Esophagus muscularis mucosa (tissue), 4 donors: ENCODE results near the gene CDH20. TPM values are rescaled to one million over a fixed set of nuclear protein-coding genes. Genes with fewer than 3 reads are reported as not detected.

Source experiments
- DNase-seq: peaks from one replicate; pipeline ENCODE4 v3.0.0-alpha.2; 2017; ENCODE audit errors: extremely low spot score
- H3K27ac ChIP-seq, 4 donors: fragments of 200-600 bp; sonication (generic); replicated peaks in 1 of 4; 1 replicate in 3 of 4; 2 replicates in 1 of 4; pipeline ENCODE4 v1.5.1; 2016 to 2019; ENCODE audit warnings: mild to moderate bottlenecking in 1 of 4
- H3K27me3 ChIP-seq, 4 donors: fragments of 200-600 bp; sonication (generic); one replicate each; pipeline versions ENCODE4 v1.5.1 to v1.6.0; 2016 to 2019
- H3K36me3 ChIP-seq, 4 donors: fragments of 200-600 bp; sonication (generic); one replicate each; pipeline ENCODE4 v1.5.1; 2016 to 2019
- H3K4me1 ChIP-seq, 4 donors: fragments of 200-600 bp; sonication (generic); one replicate each; pipeline ENCODE4 v1.5.1; 2016 to 2019
- H3K4me3 ChIP-seq, 4 donors: fragments of 200-600 bp; sonication (generic); 1 replicate in 2 of 4; 2 replicates in 2 of 4; pipeline ENCODE4 v1.5.1; 2016 to 2019; ENCODE audit warnings: mild to moderate bottlenecking in 4 of 4, moderate library complexity in 1 of 4
- H3K9me3 ChIP-seq, 4 donors: fragments of 200-600 bp; sonication (generic); 1 replicate in 3 of 4; 2 replicates in 1 of 4; pipeline ENCODE4 v1.5.1; 2016 to 2019
- EP300 ChIP-seq: sonication (generic); formaldehyde crosslinking; IDR thresholded peaks from one replicate; pipeline ENCODE4 v1.6.1; 2017; ENCODE audit warnings: antibody characterized with exemption
- POLR2A ChIP-seq: fragments of 450-650 bp; IDR thresholded peaks from one replicate; pipeline ENCODE4 v1.6.1; 2017; ENCODE audit warnings: antibody characterized with exemption, moderate library complexity, mild to moderate bottlenecking, low read depth
- POLR2AphosphoS5 ChIP-seq, 2 donors: sonication (generic); formaldehyde crosslinking; IDR thresholded peaks; one replicate each; pipeline ENCODE4 v1.6.1; 2017; ENCODE audit warnings: antibody characterized with exemption in 2 of 2
- WGBS: methylation state at CpG from one replicate; pipeline ENCODE4 v1.1.5; 2018; 5-methylcytosine and 5-hydroxymethylcytosine counted together
- intact Hi-C: fragments of 100-400 bp; cut with DNase I; formaldehyde crosslinking; loops from one replicate; pipeline ENCODE4 v1.15.1; 2023
- total RNA-seq, 4 donors: library from RNA; depleted of rRNA; stranded (reverse); fragments of >200 nt; gene quantifications; one replicate each; pipeline versions ENCODE4 v1.1.0 to v1.2.1, GENCODE V29; 2016
- TF ChIP-seq, protein P1 (sequence below), 3 experiments: fragments of 200-600 bp in 2 of 3; fragments of 450-650 bp in 1 of 3; sonication (generic) in 2 of 3; IDR thresholded peaks; one replicate each; pipeline ENCODE4 v1.5.1; 2017 to 2019; ENCODE audit warnings: antibody characterized with exemption in 3 of 3, mild to moderate bottlenecking in 2 of 3, moderate library complexity in 1 of 3

CDH20 gene
- total RNA-seq, 4 donors from 2014 or later: 0.06 to 0.99 (median 0.27) TPM

GRCh38 chr18:61464551-61465142 lies 131.4 kb downstream of the CDH20 start:
- H3K4me3 ChIP-seq: no peak overlapping the region
- no peaks in the 10 kb centered on the region for H3K9me3 ChIP-seq
- H3K27me3 ChIP-seq: no peaks in the 10 kb centered on the region
- no peaks in the 10 kb centered on the region for H3K36me3 ChIP-seq
- no peak overlapping the region for H3K27ac ChIP-seq
- WGBS: 29% methylated on average over 1 of the region's 1 CpG
- DNase-seq: no peak
- intact Hi-C loops: no loop called here
- TF ChIP-seq POLR2A (no peak), EP300 (no peak), POLR2AphosphoS5 (IDR thresholded peaks at IDR 0.05) (no peak)
- TF ChIP-seq, protein P1, sequence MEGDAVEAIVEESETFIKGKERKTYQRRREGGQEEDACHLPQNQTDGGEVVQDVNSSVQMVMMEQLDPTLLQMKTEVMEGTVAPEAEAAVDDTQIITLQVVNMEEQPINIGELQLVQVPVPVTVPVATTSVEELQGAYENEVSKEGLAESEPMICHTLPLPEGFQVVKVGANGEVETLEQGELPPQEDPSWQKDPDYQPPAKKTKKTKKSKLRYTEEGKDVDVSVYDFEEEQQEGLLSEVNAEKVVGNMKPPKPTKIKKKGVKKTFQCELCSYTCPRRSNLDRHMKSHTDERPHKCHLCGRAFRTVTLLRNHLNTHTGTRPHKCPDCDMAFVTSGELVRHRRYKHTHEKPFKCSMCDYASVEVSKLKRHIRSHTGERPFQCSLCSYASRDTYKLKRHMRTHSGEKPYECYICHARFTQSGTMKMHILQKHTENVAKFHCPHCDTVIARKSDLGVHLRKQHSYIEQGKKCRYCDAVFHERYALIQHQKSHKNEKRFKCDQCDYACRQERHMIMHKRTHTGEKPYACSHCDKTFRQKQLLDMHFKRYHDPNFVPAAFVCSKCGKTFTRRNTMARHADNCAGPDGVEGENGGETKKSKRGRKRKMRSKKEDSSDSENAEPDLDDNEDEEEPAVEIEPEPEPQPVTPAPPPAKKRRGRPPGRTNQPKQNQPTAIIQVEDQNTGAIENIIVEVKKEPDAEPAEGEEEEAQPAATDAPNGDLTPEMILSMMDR (IDR thresholded peaks at IDR 0.05): no peak
- no peaks in the 10 kb centered on the region for H3K4me1 ChIP-seq

- Histone ChIP-seq H3K4me1 (no peaks in the 10 kb centered on the region), H3K27ac (no peak overlapping the region), H3K4me3 (no peak overlapping the region), H3K27me3 (no peaks in the 10 kb centered on the region), H3K9me3 (no peaks in the 10 kb centered on the region), H3K36me3 (no peaks in the 10 kb centered on the region)
- TF ChIP-seq, protein P1 (IDR thresholded peaks at IDR 0.05): no peak
- TF ChIP-seq EP300 (no peak), POLR2AphosphoS5 (IDR thresholded peaks at IDR 0.05) (no peak), POLR2A (no peak)
- intact Hi-C loops: no loop called here
- WGBS: 86% methylated on average over 3 of the region's 3 CpGs
- DNase-seq: no peak
These were observed 133.5 kb downstream of the CDH20 start for GRCh38 chr18:61466736-61467135.

- 91% methylated on average over 16 of the region's 16 CpGs for WGBS
- H3K36me3 ChIP-seq: no peaks in the 10 kb centered on the region
- no peaks in the 10 kb centered on the region for H3K27me3 ChIP-seq
- H3K9me3 ChIP-seq: no peaks in the 10 kb centered on the region
- H3K4me3 ChIP-seq: no peak overlapping the region
- intact Hi-C loops: no loop called here
- no peak for DNase-seq
- TF ChIP-seq, protein P1 (IDR thresholded peaks at IDR 0.05): no peak
- TF ChIP-seq POLR2A (no peak), POLR2AphosphoS5 (IDR thresholded peaks at IDR 0.05) (no peak), EP300 (no peak)
- H3K27ac ChIP-seq: no peak overlapping the region
- H3K4me1 ChIP-seq: no peaks in the 10 kb centered on the region
These were observed 136.9 kb downstream of the CDH20 start for GRCh38 chr18:61470031-61470674.

GRCh38 chr18:61471541-61471940 lies 138.3 kb downstream of the CDH20 start:
- intact Hi-C loops: no loop called here
- Histone ChIP-seq H3K4me1 (no peaks in the 10 kb centered on the region), H3K4me3 (no peak overlapping the region), H3K27me3 (no peaks in the 10 kb centered on the region), H3K9me3 (no peaks in the 10 kb centered on the region), H3K27ac (no peak overlapping the region), H3K36me3 (no peaks in the 10 kb centered on the region)
- WGBS: 76% methylated on average over 4 of the region's 4 CpGs
- no peak for DNase-seq
- TF ChIP-seq, protein P1 (IDR thresholded peaks at IDR 0.05): no peak
- TF ChIP-seq POLR2A (no peak), EP300 (no peak), POLR2AphosphoS5 (IDR thresholded peaks at IDR 0.05) (no peak)

GRCh38 chr18:61471942-61472341 lies 138.7 kb downstream of the CDH20 start:
- no peak overlapping the region for H3K4me3 ChIP-seq
- no peaks in the 10 kb centered on the region for H3K4me1 ChIP-seq
- no peaks in the 10 kb centered on the region for H3K9me3 ChIP-seq
- no peaks in the 10 kb centered on the region for H3K27me3 ChIP-seq
- no peak for DNase-seq
- intact Hi-C loops: no loop called here
- H3K36me3 ChIP-seq: no peaks in the 10 kb centered on the region
- TF ChIP-seq, protein P1 (IDR thresholded peaks at IDR 0.05): no peak
- no peak for TF ChIP-seq EP300
- no peak for TF ChIP-seq POLR2AphosphoS5 (IDR thresholded peaks at IDR 0.05)
- TF ChIP-seq POLR2A: no peak
- 56% methylated on average over 5 of the region's 5 CpGs for WGBS
- H3K27ac ChIP-seq: no peak overlapping the region
